Measurements from ENCODE around the gene ARHGEF37. TPM values are rescaled to one million over a fixed set of nuclear protein-coding genes. Genes with fewer than 3 reads are reported as not detected.

ARHGEF37 gene
- total and polyA plus RNA-seq, 2 of the 8 experiments (the other 6 are each of a cell fraction or from before 2014, with no cell fraction given): 0.21 to 0.48 TPM

DNA sequence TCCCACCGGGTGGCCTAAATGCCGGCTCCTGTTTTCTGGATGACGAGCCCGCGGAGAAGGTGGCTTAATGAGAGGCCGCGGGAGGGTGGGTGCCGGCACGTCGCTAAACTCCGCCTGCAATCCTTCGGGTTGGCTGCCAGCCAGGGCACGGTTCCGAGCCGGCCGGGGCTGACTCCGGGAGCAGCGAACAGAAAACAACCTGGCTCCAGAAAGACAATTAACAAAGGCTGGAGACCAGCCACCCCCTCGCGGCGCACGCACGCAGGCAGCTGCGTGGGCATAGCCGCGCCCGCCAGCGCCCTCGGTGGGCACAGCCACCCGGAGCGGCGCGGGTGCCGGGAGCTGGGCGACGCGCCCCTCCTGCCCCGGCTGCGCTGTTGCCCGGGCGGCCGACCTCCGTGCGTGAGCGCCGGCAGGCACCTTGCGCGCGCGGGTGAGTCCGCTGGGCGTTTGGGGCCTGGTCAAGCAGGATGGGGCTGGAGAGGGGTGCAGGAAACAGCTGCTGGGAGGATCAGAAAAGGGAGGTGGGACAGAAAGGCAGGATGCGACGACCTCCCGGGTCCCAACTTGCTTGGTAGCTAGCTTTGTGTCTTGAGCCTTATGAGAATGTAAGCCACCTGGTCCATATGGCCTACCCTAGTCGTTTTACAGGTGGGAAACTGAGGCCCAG is at the start of gene ARHGEF37 (continued):
- peak; percentile 86 for TF ChIP-seq KDM4A (IDR thresholded peaks at IDR 0.05; ENCODE audit: low read depth, low read length, severe bottlenecking)
- no peak for TF ChIP-seq RNF2 (IDR thresholded peaks at IDR 0.05; ENCODE audit: borderline replicate concordance, low read depth, low read length, missing control alignments, poor library complexity, severe bottlenecking)
- TF ChIP-seq HDAC2 (IDR thresholded peaks at IDR 0.05; ENCODE audit: borderline replicate concordance in 1 of 2, low read depth in 2 of 2, low read length in 2 of 2): 0 out of 4 replicates have a peak, but pooled peaks of 1 of the 2 experiments have one; percentile 32
- peak; percentile 78 for TF ChIP-seq SUZ12 (IDR thresholded peaks at IDR 0.05; ENCODE audit: low read length)
- TF ChIP-seq CBX8 (IDR thresholded peaks at IDR 0.05; ENCODE audit: borderline replicate concordance, low read depth, low read length): no peak
- TF ChIP-seq RBBP5 (IDR thresholded peaks at IDR 0.05; ENCODE audit: borderline replicate concordance, low read depth, low read length): peak; percentile 41; the same call in 1 of the 2 replicates
- no peak for TF ChIP-seq SP4 (IDR thresholded peaks at IDR 0.05; ENCODE audit: low read length)
- TF ChIP-seq CREB1 (IDR thresholded peaks at IDR 0.05): no peak
- no peak for TF ChIP-seq EGR1 (IDR thresholded peaks at IDR 0.05; ENCODE audit: borderline replicate concordance, low read depth, low read length)
- TF ChIP-seq TAF7 (optimal IDR thresholded peaks at IDR 0.05; ENCODE audit: borderline replicate concordance, low read depth, low read length): no peak
- TF ChIP-seq SIRT6 (IDR thresholded peaks at IDR 0.05; ENCODE audit: low read length): no peak
- TF ChIP-seq RFX5 (IDR thresholded peaks at IDR 0.05; ENCODE audit: borderline replicate concordance, low read depth, low read length): no peak
- TF ChIP-seq CTBP2 (IDR thresholded peaks at IDR 0.05; ENCODE audit: borderline replicate concordance, insufficient read depth, insufficient read length, low read length): no peak
- TF ChIP-seq, protein P1, sequence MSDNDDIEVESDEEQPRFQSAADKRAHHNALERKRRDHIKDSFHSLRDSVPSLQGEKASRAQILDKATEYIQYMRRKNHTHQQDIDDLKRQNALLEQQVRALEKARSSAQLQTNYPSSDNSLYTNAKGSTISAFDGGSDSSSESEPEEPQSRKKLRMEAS (IDR thresholded peaks at IDR 0.05): no peak
- TF ChIP-seq JUND (IDR thresholded peaks at IDR 0.05; ENCODE audit: low read length): no peak
- TF ChIP-seq, protein P2, sequence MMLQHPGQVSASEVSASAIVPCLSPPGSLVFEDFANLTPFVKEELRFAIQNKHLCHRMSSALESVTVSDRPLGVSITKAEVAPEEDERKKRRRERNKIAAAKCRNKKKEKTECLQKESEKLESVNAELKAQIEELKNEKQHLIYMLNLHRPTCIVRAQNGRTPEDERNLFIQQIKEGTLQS (IDR thresholded peaks at IDR 0.05; ENCODE audit: insufficient read depth, low read depth, low read length): no peak
- no peak for TF ChIP-seq ASH2L (IDR thresholded peaks at IDR 0.05; ENCODE audit: low read length)
- TF ChIP-seq RAD21 (IDR thresholded peaks at IDR 0.05 in 1 of 2, conservative IDR thresholded peaks at IDR 0.05 in 1 of 2; ENCODE audit: low read depth in 2 of 2, low read length in 2 of 2): no peak
- TF ChIP-seq RXRA (IDR thresholded peaks at IDR 0.05; ENCODE audit: insufficient read depth, low read depth, low read length): no peak
- no peak for TF ChIP-seq GABPA (IDR thresholded peaks at IDR 0.05; ENCODE audit: borderline replicate concordance, insufficient read depth, low read length)
- TF ChIP-seq TEAD4 (IDR thresholded peaks at IDR 0.05; ENCODE audit: low read depth, low read length): no peak
- 0 out of 2 replicates have a peak, but pooled peaks have one; percentile 20 for TF ChIP-seq TAF1 (IDR thresholded peaks at IDR 0.05; ENCODE audit: low read depth, low read length)
- no peak for TF ChIP-seq SP1 (IDR thresholded peaks at IDR 0.05; ENCODE audit: low read depth, low read length)
